ENCODE measurements around the gene METTL24.

Gene METTL24

GRCh38 chr6:110226261-110226660 lies 131.9 kb downstream of the METTL24 start:
- no peaks in the 10 kb centered on the region for H3K4me1 ChIP-seq (ENCODE audit: insufficient read depth, low read length, severe bottlenecking)
- no peaks in the 10 kb centered on the region for H3K9me2 ChIP-seq (ENCODE audit: low read depth, low read length)
- H3K27ac ChIP-seq (ENCODE audit: low read depth, low read length, poor library complexity, severe bottlenecking), result no peak overlapping the region
- TF ChIP-seq EZH2 (IDR thresholded peaks at IDR 0.05; ENCODE audit: borderline replicate concordance, low read length) (no peak), CTCF (IDR thresholded peaks at IDR 0.05; ENCODE audit: low read length) (no peak)
- no peaks in the 10 kb centered on the region for H3K9me3 ChIP-seq (ENCODE audit: low read length)
- no peaks in the 10 kb centered on the region for H3K79me2 ChIP-seq (ENCODE audit: insufficient read depth, low read length)
- H3K9ac ChIP-seq (ENCODE audit: low read length), result no peak overlapping the region
- no peaks in the 10 kb centered on the region for H3K27me3 ChIP-seq (ENCODE audit: insufficient read depth, low read length)
- no peak overlapping the region for H3K4me3 ChIP-seq (ENCODE audit: low read depth, low read length, poor library complexity, severe bottlenecking)
- H4K20me1 ChIP-seq (ENCODE audit: insufficient read depth, low read length), result no peaks in the 10 kb centered on the region
- H2AFZ ChIP-seq (ENCODE audit: low read length), result no peak overlapping the region
- no peaks in the 10 kb centered on the region for H3F3A ChIP-seq (ENCODE audit: insufficient read depth, low read length)
- H3K4me2 ChIP-seq (ENCODE audit: low read length), result no peak overlapping the region
- H3K36me3 ChIP-seq (ENCODE audit: insufficient read depth, low read length), result peaks cover 63% of the 10 kb centered on the region; the same call in 1 of the 2 replicates

DNA sequence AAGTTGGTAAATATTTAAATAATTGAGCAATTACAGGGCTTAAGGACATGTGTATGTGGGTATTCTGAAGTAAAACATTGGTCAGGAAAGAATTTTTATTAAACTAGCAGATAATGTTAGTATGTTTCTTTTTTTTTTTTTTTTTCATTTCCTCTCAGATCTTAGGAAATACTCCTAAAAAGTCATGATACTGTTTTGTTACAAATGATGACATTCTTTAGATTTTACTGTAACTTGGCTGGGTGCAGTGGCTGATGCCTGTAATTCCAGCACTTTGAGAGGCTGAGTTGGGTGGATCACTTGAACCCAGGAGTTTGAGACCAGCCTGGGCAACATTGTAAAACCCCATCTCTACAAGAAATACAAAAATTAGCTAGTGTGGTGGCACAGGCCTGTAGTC lies 136.4 kb downstream of the METTL24 start:
- H3K4me3 ChIP-seq (ENCODE audit: low read depth, low read length, poor library complexity, severe bottlenecking), result no peak overlapping the region
- no peaks in the 10 kb centered on the region for H3K27me3 ChIP-seq (ENCODE audit: insufficient read depth, low read length)
- H3K36me3 ChIP-seq (ENCODE audit: insufficient read depth, low read length), result peaks cover 80% of the 10 kb centered on the region
- H3K9ac ChIP-seq (ENCODE audit: low read length), result no peak overlapping the region
- H3K9me3 ChIP-seq (ENCODE audit: low read length), result no peaks in the 10 kb centered on the region
- H3K9me2 ChIP-seq (ENCODE audit: low read depth, low read length), result no peaks in the 10 kb centered on the region
- no peak overlapping the region for H3K4me2 ChIP-seq (ENCODE audit: low read length)
- no peak for TF ChIP-seq CTCF (IDR thresholded peaks at IDR 0.05; ENCODE audit: low read length)
- no peak for TF ChIP-seq EZH2 (IDR thresholded peaks at IDR 0.05; ENCODE audit: borderline replicate concordance, low read length)
- no peaks in the 10 kb centered on the region for H4K20me1 ChIP-seq (ENCODE audit: insufficient read depth, low read length)
- no peaks in the 10 kb centered on the region for H3F3A ChIP-seq (ENCODE audit: insufficient read depth, low read length)
- no peaks in the 10 kb centered on the region for H3K4me1 ChIP-seq (ENCODE audit: insufficient read depth, low read length, severe bottlenecking)
- H3K27ac ChIP-seq (ENCODE audit: low read depth, low read length, poor library complexity, severe bottlenecking), result no peak overlapping the region
- no peak overlapping the region for H2AFZ ChIP-seq (ENCODE audit: low read length)
- H3K79me2 ChIP-seq (ENCODE audit: insufficient read depth, low read length), result no peaks in the 10 kb centered on the region

DNA sequence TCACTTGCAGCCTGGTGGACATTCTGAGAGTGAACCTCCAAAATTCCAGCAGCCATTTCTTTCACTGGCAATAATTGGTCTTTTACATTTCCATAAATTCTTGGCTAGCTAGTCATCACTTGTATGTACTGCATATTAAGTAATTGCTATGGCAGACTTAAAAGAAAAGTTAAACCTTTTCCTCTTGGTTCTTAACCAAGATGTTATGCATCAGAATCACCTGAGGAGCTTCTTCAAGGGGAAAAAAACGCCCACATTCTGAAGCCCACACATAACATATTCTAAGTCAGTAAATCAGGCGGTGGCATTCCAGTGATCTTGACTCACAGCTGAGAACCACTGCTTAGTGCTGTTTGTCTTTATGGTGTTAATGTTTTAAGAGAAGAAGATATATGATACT lies 140.9 kb downstream of the METTL24 start:
- no peak for TF ChIP-seq CTCF (IDR thresholded peaks at IDR 0.05; ENCODE audit: low read length)
- TF ChIP-seq EZH2 (IDR thresholded peaks at IDR 0.05; ENCODE audit: borderline replicate concordance, low read length), result no peak
- H3K4me3 ChIP-seq (ENCODE audit: low read depth, low read length, poor library complexity, severe bottlenecking), result no peak overlapping the region
- no peaks in the 10 kb centered on the region for H3K79me2 ChIP-seq (ENCODE audit: insufficient read depth, low read length)

More for the DNA sequence above, 140.9 kb downstream of the METTL24 start:
- no peaks in the 10 kb centered on the region for H3K9me3 ChIP-seq (ENCODE audit: low read length)
- no peaks in the 10 kb centered on the region for H4K20me1 ChIP-seq (ENCODE audit: insufficient read depth, low read length)
- no peak overlapping the region for H2AFZ ChIP-seq (ENCODE audit: low read length)
- H3F3A ChIP-seq (ENCODE audit: insufficient read depth, low read length), result no peaks in the 10 kb centered on the region
- H3K4me2 ChIP-seq (ENCODE audit: low read length), result no peak overlapping the region
- peaks cover 93% of the 10 kb centered on the region for H3K36me3 ChIP-seq (ENCODE audit: insufficient read depth, low read length)
- H3K4me1 ChIP-seq (ENCODE audit: insufficient read depth, low read length, severe bottlenecking), result no peaks in the 10 kb centered on the region
- H3K9me2 ChIP-seq (ENCODE audit: low read depth, low read length), result no peaks in the 10 kb centered on the region
- no peaks in the 10 kb centered on the region for H3K27me3 ChIP-seq (ENCODE audit: insufficient read depth, low read length)
- no peak overlapping the region for H3K27ac ChIP-seq (ENCODE audit: low read depth, low read length, poor library complexity, severe bottlenecking)
- H3K9ac ChIP-seq (ENCODE audit: low read length), result no peak overlapping the region
